Small intestine (tissue), 7 donors: ENCODE results near the gene PACRG. TPM values are rescaled to one million over a fixed set of nuclear protein-coding genes. Genes with fewer than 3 reads are reported as not detected.

Experiments used
- DNase-seq, 2 donors: peaks; one replicate each; pipeline versions ENCODE4 v3.0.0 to v3.0.0-alpha.2; 2013
- FAIRE-seq: peaks from 2 replicates; lab custom pipeline; 2012; peaks lifted over from hg19 to GRCh38; lab: Jason Lieb, UNC
- H3K27ac ChIP-seq, 3 donors: one replicate each; pipeline ENCODE4 v1.5.1; 2013; ENCODE audit warnings: low read length in 2 of 3, mild to moderate bottlenecking in 2 of 3, control low read depth in 1 of 3, inconsistent platforms in 1 of 3, low read depth in 1 of 3, moderate library complexity in 1 of 3
- H3K27me3 ChIP-seq, 3 donors: one replicate each; pipeline ENCODE4 v1.6.1; 2013; ENCODE audit warnings: low read length in 3 of 3, inconsistent platforms in 1 of 3; ENCODE audit not compliant: control insufficient read depth in 3 of 3, insufficient read depth in 3 of 3
- H3K36me3 ChIP-seq, 3 donors: one replicate each; pipeline ENCODE4 v1.6.1; 2013; ENCODE audit warnings: low read length in 3 of 3, inconsistent platforms in 1 of 3, low read depth in 1 of 3, mild to moderate bottlenecking in 1 of 3, moderate library complexity in 1 of 3; ENCODE audit not compliant: control insufficient read depth in 3 of 3, insufficient read depth in 2 of 3
- H3K4me1 ChIP-seq, 3 donors: one replicate each; pipeline ENCODE4 v1.6.1; 2013; ENCODE audit warnings: low read length in 2 of 3, inconsistent platforms in 1 of 3, low read depth in 1 of 3, mild to moderate bottlenecking in 1 of 3, moderate library complexity in 1 of 3; ENCODE audit not compliant: control insufficient read depth in 3 of 3, insufficient read depth in 2 of 3
- H3K4me3 ChIP-seq, 3 donors: one replicate each; pipeline ENCODE4 v1.5.1; 2013; ENCODE audit warnings: low read length in 3 of 3, control low read depth in 1 of 3, inconsistent platforms in 1 of 3, low read depth in 1 of 3, mild to moderate bottlenecking in 1 of 3, moderate library complexity in 1 of 3
- H3K9me3 ChIP-seq, 2 donors: one replicate each; pipeline ENCODE4 v1.6.1; 2013; ENCODE audit warnings: low read depth in 1 of 2, low read length in 1 of 2; ENCODE audit not compliant: control insufficient read depth in 2 of 2, insufficient read depth in 1 of 2
- WGBS, 3 donors: extraction: QIAGEN DNeasy Blood & Tissue Kit; methylation state at CpG; one replicate each; pipeline ENCODE4 v1.1.7; 2013; 5-methylcytosine and 5-hydroxymethylcytosine counted together
- polyA plus RNA-seq, 4 donors: library from polyadenylated mRNA; stranded (reverse) in 3 of 4; unstranded in 1 of 4; fragments of 200-250 nt in 3 of 4; fragments of 120-200 nt in 1 of 4; gene quantifications; one replicate each; pipeline versions ENCODE4 v1.2.1 to v1.2.3, GENCODE V29; 2013
- donor health status: healthy with polysubstance abuse.
- donor health status: control.
- donor health status: control.
- donor health status: Bipolar disorder and iron deficiency.
- donor health status: healthy.

PACRG gene
- polyA plus RNA-seq, 4 donors = 0.49 to 1.5 TPM; not detected in 2

GRCh38 chr6:162770955-162771354 lies 43.2 kb downstream of the PACRG start:
- FAIRE-seq (no peak), DNase-seq (no peak)
- Histone ChIP-seq H3K27me3 (no peaks in the 10 kb centered on the region), H3K4me1 (no peaks in the 10 kb centered on the region), H3K27ac (no peak overlapping the region), H3K36me3 (no peaks in the 10 kb centered on the region), H3K4me3 (no peak overlapping the region), H3K9me3 (no peaks in the 10 kb centered on the region)
- 86 to 92% (median 86%) methylated on average over 1 of the region's 1 CpG for WGBS, 3 donors

- Histone ChIP-seq H3K27me3 (no peaks in the 10 kb centered on the region), H3K4me1 (no peaks in the 10 kb centered on the region), H3K4me3 (no peak overlapping the region), H3K27ac (no peak overlapping the region), H3K36me3 (no peaks in the 10 kb centered on the region), H3K9me3 (no peaks in the 10 kb centered on the region)
- DNase-seq (no peak), FAIRE-seq (no peak)
Observed at GRCh38 chr6:162772466-162772865, 44.7 kb downstream of the PACRG start.

- no peak for DNase-seq
- WGBS, 3 donors = 80 to 87% (median 82%) methylated on average over 3 of the region's 3 CpGs
- H3K4me3 ChIP-seq = no peak overlapping the region
- no peaks in the 10 kb centered on the region for H3K27me3 ChIP-seq
- FAIRE-seq = no peak
- H3K27ac ChIP-seq = no peak overlapping the region
- H3K36me3 ChIP-seq = no peaks in the 10 kb centered on the region
- no peaks in the 10 kb centered on the region for H3K4me1 ChIP-seq
- peaks cover 0 to 2% of the 10 kb centered on the region in 2 donors for H3K9me3 ChIP-seq
Observed at GRCh38 chr6:162773996-162774395, 46.2 kb downstream of the PACRG start.

GRCh38 chr6:162777091-162777490 lies 49.3 kb downstream of the PACRG start:
- Histone ChIP-seq H3K9me3 (peaks cover 0 to 2% of the 10 kb centered on the region in 2 donors), H3K4me1 (no peaks in the 10 kb centered on the region), H3K4me3 (no peak overlapping the region), H3K36me3 (no peaks in the 10 kb centered on the region), H3K27ac (no peak overlapping the region), H3K27me3 (no peaks in the 10 kb centered on the region)
- DNase-seq = no peak
- WGBS, 3 donors = 87 to 90% (median 89%) methylated on average over 7 of the region's 7 CpGs
- FAIRE-seq = no peak

- FAIRE-seq (no peak), DNase-seq (no peak)
- peaks cover 0 to 2% of the 10 kb centered on the region in 2 donors for H3K9me3 ChIP-seq
- no peaks in the 10 kb centered on the region for H3K27me3 ChIP-seq
- no peaks in the 10 kb centered on the region for H3K36me3 ChIP-seq
- no peaks in the 10 kb centered on the region for H3K4me1 ChIP-seq
- H3K4me3 ChIP-seq = no peak overlapping the region
- H3K27ac ChIP-seq = no peak overlapping the region
- WGBS, 3 donors = 96 to 98% (median 97%) methylated on average over 8 of the region's 8 CpGs
Observed at GRCh38 chr6:162778603-162779002, 50.8 kb downstream of the PACRG start.

- Histone ChIP-seq H3K27me3 (no peaks in the 10 kb centered on the region), H3K4me3 (no peak overlapping the region), H3K4me1 (no peaks in the 10 kb centered on the region), H3K27ac (no peak overlapping the region), H3K9me3 (no peaks in the 10 kb centered on the region), H3K36me3 (no peaks in the 10 kb centered on the region)
- no peak for DNase-seq
- WGBS, 3 donors = 89 to 95% (median 91%) methylated on average over 8 of the region's 8 CpGs
- no peak for FAIRE-seq
Observed at GRCh38 chr6:162785632-162786242, 58.0 kb downstream of the PACRG start.

GRCh38 chr6:162798546-162799266 lies 70.9 kb downstream of the PACRG start:
- no peaks in the 10 kb centered on the region for H3K36me3 ChIP-seq
- H3K27me3 ChIP-seq = no peaks in the 10 kb centered on the region
- DNase-seq (no peak), FAIRE-seq (no peak)
- H3K27ac ChIP-seq = no peak overlapping the region
- no peaks in the 10 kb centered on the region for H3K4me1 ChIP-seq
- no peaks in the 10 kb centered on the region for H3K9me3 ChIP-seq
- no peak overlapping the region for H3K4me3 ChIP-seq
- 71 to 83% (median 72%) methylated on average over 4 of the region's 4 CpGs for WGBS, 3 donors

GRCh38 chr6:162814426-162814973 lies 86.7 kb downstream of the PACRG start:
- DNase-seq = no peak
- H3K4me3 ChIP-seq = no peak overlapping the region
- H3K36me3 ChIP-seq = no peaks in the 10 kb centered on the region
- no peaks in the 10 kb centered on the region for H3K4me1 ChIP-seq
- H3K9me3 ChIP-seq = no peaks in the 10 kb centered on the region
- WGBS, 3 donors = 79 to 92% (median 87%) methylated on average over 10 of the region's 10 CpGs
- H3K27me3 ChIP-seq = no peaks in the 10 kb centered on the region
- no peak overlapping the region for H3K27ac ChIP-seq
- FAIRE-seq = no peak
